Esophagus muscularis mucosa (tissue), 4 donors: ENCODE data around the gene ZNRF4. TPM values are rescaled to one million over a fixed set of nuclear protein-coding genes. Genes with fewer than 3 reads are reported as not detected.
A peak's percentile ranks its signal among the peaks of the same experiment; 100 is the strongest.

Experiments
- DNase-seq: peaks from one replicate; pipeline ENCODE4 v3.0.0-alpha.2; 2017; ENCODE audit errors: extremely low spot score
- H3K27ac ChIP-seq, 4 donors: fragments of 200-600 bp; sonication (generic); replicated peaks in 1 of 4; 1 replicate in 3 of 4; 2 replicates in 1 of 4; pipeline ENCODE4 v1.5.1; 2016 to 2019; ENCODE audit warnings: mild to moderate bottlenecking in 1 of 4
- H3K27me3 ChIP-seq, 4 donors: fragments of 200-600 bp; sonication (generic); one replicate each; pipeline versions ENCODE4 v1.5.1 to v1.6.0; 2016 to 2019
- H3K36me3 ChIP-seq, 4 donors: fragments of 200-600 bp; sonication (generic); one replicate each; pipeline ENCODE4 v1.5.1; 2016 to 2019
- H3K4me1 ChIP-seq, 4 donors: fragments of 200-600 bp; sonication (generic); one replicate each; pipeline ENCODE4 v1.5.1; 2016 to 2019
- H3K4me3 ChIP-seq, 4 donors: fragments of 200-600 bp; sonication (generic); 1 replicate in 2 of 4; 2 replicates in 2 of 4; pipeline ENCODE4 v1.5.1; 2016 to 2019; ENCODE audit warnings: mild to moderate bottlenecking in 4 of 4, moderate library complexity in 1 of 4
- H3K9me3 ChIP-seq, 4 donors: fragments of 200-600 bp; sonication (generic); 1 replicate in 3 of 4; 2 replicates in 1 of 4; pipeline ENCODE4 v1.5.1; 2016 to 2019
- CTCF ChIP-seq, 3 experiments: fragments of 200-600 bp in 2 of 3; fragments of 450-650 bp in 1 of 3; sonication (generic) in 2 of 3; IDR thresholded peaks; one replicate each; pipeline ENCODE4 v1.5.1; 2017 to 2019; ENCODE audit warnings: antibody characterized with exemption in 3 of 3, mild to moderate bottlenecking in 2 of 3, moderate library complexity in 1 of 3
- EP300 ChIP-seq: sonication (generic); formaldehyde crosslinking; IDR thresholded peaks from one replicate; pipeline ENCODE4 v1.6.1; 2017; ENCODE audit warnings: antibody characterized with exemption
- POLR2A ChIP-seq: fragments of 450-650 bp; IDR thresholded peaks from one replicate; pipeline ENCODE4 v1.6.1; 2017; ENCODE audit warnings: antibody characterized with exemption, moderate library complexity, mild to moderate bottlenecking, low read depth
- POLR2AphosphoS5 ChIP-seq, 2 donors: sonication (generic); formaldehyde crosslinking; IDR thresholded peaks; one replicate each; pipeline ENCODE4 v1.6.1; 2017; ENCODE audit warnings: antibody characterized with exemption in 2 of 2
- WGBS: methylation state at CpG from one replicate; pipeline ENCODE4 v1.1.5; 2018; 5-methylcytosine and 5-hydroxymethylcytosine counted together
- intact Hi-C: fragments of 100-400 bp; cut with DNase I; formaldehyde crosslinking; loops from one replicate; pipeline ENCODE4 v1.15.1; 2023
- total RNA-seq, 4 donors: library from RNA; depleted of rRNA; stranded (reverse); fragments of >200 nt; gene quantifications; one replicate each; pipeline versions ENCODE4 v1.1.0 to v1.2.1, GENCODE V29; 2016

ZNRF4 gene
- total RNA-seq, 4 donors from 2014 or later: not detected

GRCh38 chr19:5477451-5478215 is 22.4 kb downstream of the ZNRF4 start:
- intact Hi-C loops: no loop called here
- peaks cover 0 to 43% (median 7%) of the 10 kb centered on the region in 4 donors for H3K27me3 ChIP-seq
- H3K36me3 ChIP-seq: no peaks in the 10 kb centered on the region
- TF ChIP-seq CTCF (IDR thresholded peaks at IDR 0.05) (no peak), EP300 (no peak), POLR2A (no peak), POLR2AphosphoS5 (IDR thresholded peaks at IDR 0.05) (no peak)
- H3K9me3 ChIP-seq: peaks cover 0 to 14% (median 11%) of the 10 kb centered on the region in 4 donors
- peaks cover 0 to 23% (median 14%) of the 10 kb centered on the region in 4 donors for H3K4me1 ChIP-seq
- DNase-seq: no peak
- peak overlapping the region in 2 of 4 donors; percentile 52 to 65 for H3K27ac ChIP-seq
- WGBS: 29% methylated on average over 12 of the region's 13 CpGs
- H3K4me3 ChIP-seq: peak overlapping the region; percentile 12 to 34 (median 26)

DNA sequence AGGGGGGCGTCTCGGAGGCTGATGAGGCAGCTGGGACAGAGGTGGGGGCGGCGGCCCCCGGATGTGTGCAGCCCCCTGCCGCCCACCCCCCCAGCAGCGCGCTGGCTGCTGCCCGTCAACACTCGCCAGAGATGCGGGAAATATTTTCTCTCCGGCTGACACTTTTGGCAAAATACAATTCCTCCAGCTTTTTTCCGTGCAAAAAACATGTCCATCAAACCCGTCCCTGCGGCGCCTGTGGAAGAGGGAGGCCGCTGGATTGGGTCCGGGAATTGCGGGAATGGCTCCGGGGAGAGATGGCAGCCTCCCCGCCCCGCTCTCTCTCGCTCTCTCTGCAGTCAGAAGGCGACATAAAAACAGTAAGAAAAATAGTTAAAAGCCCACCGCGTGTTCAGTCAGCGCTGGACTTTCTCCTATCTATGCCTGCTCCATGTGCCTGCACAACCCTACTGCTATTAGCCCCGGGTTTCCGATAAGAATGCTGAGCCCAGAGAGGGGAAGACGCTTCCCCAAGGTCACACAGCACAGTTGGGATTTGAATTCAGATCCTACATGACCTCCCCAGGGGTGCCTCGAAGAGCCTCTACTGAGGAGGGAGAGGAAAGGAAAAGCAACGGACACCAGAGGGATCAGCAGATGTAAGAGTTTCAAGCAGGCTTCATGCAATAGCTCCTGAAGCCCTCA is 23.2 kb downstream of the ZNRF4 start:
- DNase-seq: no peak
- Histone ChIP-seq H3K27ac (peak overlapping the region in 2 of 4 donors; percentile 52 to 65), H3K4me1 (peaks cover 0 to 23% (median 14%) of the 10 kb centered on the region in 4 donors), H3K27me3 (peaks cover 0 to 39% (median 7%) of the 10 kb centered on the region in 4 donors), H3K36me3 (no peaks in the 10 kb centered on the region), H3K9me3 (peaks cover 0 to 18% (median 12%) of the 10 kb centered on the region in 4 donors), H3K4me3 (peak overlapping the region; percentile 12 to 34 (median 26))
- TF ChIP-seq POLR2A (no peak), POLR2AphosphoS5 (IDR thresholded peaks at IDR 0.05) (no peak), EP300 (no peak), CTCF (IDR thresholded peaks at IDR 0.05) (no peak)
- WGBS: 27% methylated on average over 19 of the region's 32 CpGs
- intact Hi-C loops: no loop called here

DNA sequence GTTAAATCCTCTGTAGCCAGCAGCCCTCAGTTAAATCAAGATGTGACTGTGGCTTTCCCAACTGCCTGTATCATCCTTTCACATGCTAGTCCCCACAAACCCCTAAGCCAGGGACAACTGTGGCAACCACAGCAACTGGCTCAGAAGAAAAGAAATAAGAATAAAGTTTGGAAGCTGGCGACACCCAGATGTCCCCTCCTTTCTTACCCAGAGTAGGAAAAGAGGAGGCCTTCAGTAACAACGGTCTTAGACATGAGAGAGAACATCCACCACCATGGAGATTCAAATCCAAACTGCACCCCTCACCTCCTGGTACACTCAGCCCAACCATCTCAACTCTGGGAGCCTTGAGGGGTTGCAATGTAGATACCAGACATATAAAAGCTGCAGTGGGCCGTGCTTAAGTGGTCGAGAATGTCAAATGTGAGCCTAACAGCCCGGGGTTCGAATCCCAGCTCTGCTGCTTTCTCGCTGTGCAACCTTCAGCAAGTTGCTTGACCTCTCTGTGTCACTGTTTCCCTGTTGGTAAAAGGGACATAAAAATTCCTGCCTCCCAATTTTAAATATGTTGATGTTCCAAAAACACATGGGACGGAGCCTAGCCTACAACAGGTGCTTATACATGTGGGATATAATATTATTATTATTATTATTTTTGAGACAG is 23.8 kb downstream of the ZNRF4 start:
- Histone ChIP-seq H3K4me3 (no peak overlapping the region), H3K36me3 (no peaks in the 10 kb centered on the region), H3K27me3 (peaks cover 0 to 37% (median 7%) of the 10 kb centered on the region in 4 donors), H3K9me3 (peaks cover 0 to 18% (median 12%) of the 10 kb centered on the region in 4 donors), H3K27ac (no peak overlapping the region), H3K4me1 (peaks cover 0 to 26% (median 16%) of the 10 kb centered on the region in 4 donors)
- DNase-seq: no peak
- TF ChIP-seq POLR2AphosphoS5 (IDR thresholded peaks at IDR 0.05) (no peak), POLR2A (no peak), CTCF (IDR thresholded peaks at IDR 0.05) (no peak), EP300 (no peak)
- intact Hi-C loops: no loop called here
- 72% methylated on average over 8 of the region's 8 CpGs for WGBS

- H3K27me3 ChIP-seq: peaks cover 0 to 37% (median 7%) of the 10 kb centered on the region in 4 donors
- H3K36me3 ChIP-seq: no peaks in the 10 kb centered on the region
- no peak overlapping the region for H3K4me3 ChIP-seq
- H3K4me1 ChIP-seq: peaks cover 0 to 35% (median 25%) of the 10 kb centered on the region in 4 donors
- peaks cover 0 to 18% (median 12%) of the 10 kb centered on the region in 4 donors for H3K9me3 ChIP-seq
- no peak for DNase-seq
- TF ChIP-seq POLR2AphosphoS5 (IDR thresholded peaks at IDR 0.05): no peak
- no peak for TF ChIP-seq CTCF (IDR thresholded peaks at IDR 0.05)
- no peak for TF ChIP-seq EP300
- TF ChIP-seq POLR2A: no peak
- intact Hi-C loops: no loop called here
- 43% methylated on average over 5 of the region's 14 CpGs for WGBS
- H3K27ac ChIP-seq: peak overlapping the region in 1 of 4 donors; percentile 10
Measured at GRCh38 chr19:5479958-5480357, 24.7 kb downstream of the ZNRF4 start.
